HUES64 (cell line): ENCODE results near the gene CIB1.
A peak's percentile ranks its signal among the peaks of the same experiment; 100 is the strongest.

Experiments used
- H3K27ac ChIP-seq: 2 replicates; pipeline ENCODE4 v1.7.0; 2013; ENCODE audit warnings: low read depth, low read length, inconsistent platforms
- H3K27me3 ChIP-seq: 2 replicates; pipeline ENCODE4 v1.6.1; 2013; ENCODE audit warnings: mild to moderate bottlenecking, low read length; ENCODE audit not compliant: insufficient read depth
- H3K36me3 ChIP-seq: 2 replicates; pipeline ENCODE4 v1.6.1; 2013; ENCODE audit warnings: mild to moderate bottlenecking, low read length; ENCODE audit not compliant: insufficient read depth
- H3K4me1 ChIP-seq: 2 replicates; pipeline ENCODE4 v1.6.1; 2013; ENCODE audit warnings: mild to moderate bottlenecking, low read length, moderate library complexity; ENCODE audit not compliant: insufficient read depth
- H3K4me3 ChIP-seq: 2 replicates; pipeline ENCODE4 v1.5.1; 2013; ENCODE audit warnings: mild to moderate bottlenecking, low read length, moderate library complexity
- H3K9ac ChIP-seq: 2 replicates; pipeline ENCODE4 v1.6.1; 2013; ENCODE audit warnings: mild to moderate bottlenecking, low read depth, low read length
- H3K9me3 ChIP-seq: 2 replicates; pipeline ENCODE4 v1.6.1; 2013; ENCODE audit warnings: low read depth, low read length; ENCODE audit not compliant: insufficient read depth
- WGBS: fragments of 150-250, 120-280 bp; methylation state at CpG from one replicate; pipeline ENCODE4 v1.1.7; 2013; ENCODE audit warnings: missing lambda C conversion rate; 5-methylcytosine and 5-hydroxymethylcytosine counted together

The CIB1 gene

GRCh38 chr15:90203922-90204321 is 29.8 kb downstream of the CIB1 start:
- Histone ChIP-seq H3K36me3 (no peaks in the 10 kb centered on the region), H3K9me3 (no peaks in the 10 kb centered on the region), H3K4me1 (peaks cover 14% of the 10 kb centered on the region), H3K27me3 (no peaks in the 10 kb centered on the region), H3K27ac (no peak overlapping the region), H3K4me3 (no peak overlapping the region), H3K9ac (no peak overlapping the region)
- WGBS, result 92% methylated on average over 8 of the region's 8 CpGs

DNA sequence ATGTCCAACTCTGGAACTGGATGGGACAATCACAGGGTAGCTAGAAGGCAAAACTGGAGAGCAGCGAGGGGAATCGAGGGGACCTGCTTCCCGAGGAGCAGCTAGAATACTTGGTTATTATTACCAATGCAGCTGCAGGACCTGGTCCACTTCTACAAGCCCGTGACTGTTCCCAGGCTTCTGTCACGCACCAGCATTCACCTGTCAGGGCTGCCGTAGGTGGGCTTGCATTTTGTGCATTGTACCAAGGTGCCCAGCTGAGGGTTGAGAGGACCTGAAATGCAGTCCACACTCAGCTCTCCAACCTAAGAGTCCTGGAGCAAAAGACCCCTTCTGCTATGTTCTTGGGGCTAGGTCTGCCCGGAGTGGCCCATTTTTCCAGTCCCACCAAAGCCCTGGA is 30.3 kb downstream of the CIB1 start:
- Histone ChIP-seq H3K4me3 (no peak overlapping the region), H3K9ac (no peak overlapping the region), H3K27me3 (no peaks in the 10 kb centered on the region), H3K27ac (no peak overlapping the region), H3K36me3 (no peaks in the 10 kb centered on the region), H3K9me3 (no peaks in the 10 kb centered on the region), H3K4me1 (peaks cover 14% of the 10 kb centered on the region)
- WGBS, result 94% methylated on average over 7 of the region's 7 CpGs

- Histone ChIP-seq H3K36me3 (no peaks in the 10 kb centered on the region), H3K27ac (no peak overlapping the region), H3K27me3 (no peaks in the 10 kb centered on the region), H3K9ac (no peak overlapping the region), H3K4me1 (peaks cover 14% of the 10 kb centered on the region), H3K4me3 (peak overlapping the region; percentile 93), H3K9me3 (no peaks in the 10 kb centered on the region)
- 91% methylated on average over 4 of the region's 4 CpGs for WGBS
Observed at GRCh38 chr15:90202929-90203328, 30.8 kb downstream of the CIB1 start.

GRCh38 chr15:90201944-90202375 is 31.8 kb downstream of the CIB1 start:
- H3K36me3 ChIP-seq, result no peaks in the 10 kb centered on the region
- H3K27ac ChIP-seq, result no peak overlapping the region; the same call in 1 of the 2 replicates
- H3K9me3 ChIP-seq, result no peaks in the 10 kb centered on the region
- peaks cover 14% of the 10 kb centered on the region for H3K4me1 ChIP-seq
- WGBS, result 1% methylated on average over 25 of the region's 25 CpGs
- peak overlapping the region; percentile 87 for H3K9ac ChIP-seq
- H3K4me3 ChIP-seq, result peak overlapping the region; percentile 93
- H3K27me3 ChIP-seq, result no peaks in the 10 kb centered on the region

- Histone ChIP-seq H3K9ac (peak within 1 kb of the TSS; percentile 87), H3K36me3 (no peaks in the 10 kb centered on the region), H3K27me3 (no peaks in the 10 kb centered on the region), H3K4me3 (peak within 1 kb of the TSS; percentile 93), H3K9me3 (no peaks in the 10 kb centered on the region), H3K27ac (peak within 1 kb of the TSS; percentile 77), H3K4me1 (peaks cover 14% of the 10 kb centered on the region)
- under 1% methylated on average over 88 of the region's 88 CpGs for WGBS
Observed at GRCh38 chr15:90201130-90201943, 32.4 kb downstream of the CIB1 start, which contains the start of gene SEMA4B. Gene SEMA4B (plus strand): TSS chr15:90201330. CDS start chr15:90201579, 249 bp downstream.

DNA sequence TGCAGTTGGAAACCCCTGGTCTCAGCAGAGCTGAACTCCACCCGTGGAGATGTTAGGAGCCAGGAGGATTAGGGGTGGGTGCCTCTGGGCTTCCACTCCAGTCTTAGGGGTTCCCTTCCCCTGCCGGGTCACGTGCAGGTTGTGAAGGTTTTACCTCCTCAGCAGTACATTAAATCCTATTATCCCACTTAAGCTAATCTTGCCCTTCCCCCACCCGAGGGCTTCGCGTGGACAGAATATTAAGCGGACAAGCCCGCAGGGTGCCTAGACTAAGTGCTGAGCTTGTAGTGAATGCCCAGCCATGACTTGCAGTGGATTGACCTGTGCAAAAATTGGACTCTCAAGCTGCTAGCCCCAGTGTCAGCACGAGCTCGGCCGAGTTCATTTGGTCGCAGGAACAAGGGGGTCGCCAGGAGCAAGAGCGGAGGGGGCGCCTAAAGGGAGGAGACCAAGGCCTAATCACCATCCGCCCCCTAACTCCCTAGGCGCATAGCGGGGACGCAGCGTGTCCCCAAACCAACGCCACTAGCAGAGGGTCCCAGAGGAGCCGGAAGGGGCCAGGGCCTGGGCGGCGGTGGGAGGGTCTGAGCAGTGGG is 33.1 kb downstream of the CIB1 start:
- WGBS, result 12% methylated on average over 24 of the region's 24 CpGs
- Histone ChIP-seq H3K27ac (peak overlapping the region; percentile 48), H3K27me3 (no peaks in the 10 kb centered on the region)

DNA sequence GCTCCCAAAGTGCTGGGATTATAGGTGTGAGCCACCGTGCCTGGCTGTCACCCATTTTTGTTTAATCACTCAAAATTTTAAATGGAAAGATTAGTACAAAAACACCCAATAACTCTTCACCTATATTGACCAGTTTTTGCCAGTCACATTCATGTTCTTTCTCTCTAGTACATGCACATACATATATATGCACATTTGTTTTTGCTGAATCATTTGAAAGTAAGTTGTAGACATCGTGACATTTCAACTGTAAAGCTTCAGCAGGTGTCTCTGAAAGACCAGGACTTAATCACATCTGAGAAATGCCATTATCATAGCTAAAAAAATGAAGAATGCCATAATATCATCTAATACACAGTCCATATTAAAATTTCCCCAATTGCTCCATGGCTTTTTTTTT is 39.1 kb downstream of the CIB1 start:
- 100% methylated on average over 2 of the region's 2 CpGs for WGBS
- H3K27me3 ChIP-seq, result no peaks in the 10 kb centered on the region
- H3K9ac ChIP-seq, result no peak overlapping the region
- H3K27ac ChIP-seq, result no peak overlapping the region
- H3K4me1 ChIP-seq, result peaks cover 5% of the 10 kb centered on the region; the same call in 1 of the 2 replicates
- H3K36me3 ChIP-seq, result no peaks in the 10 kb centered on the region
- H3K4me3 ChIP-seq, result no peak overlapping the region
- H3K9me3 ChIP-seq, result no peaks in the 10 kb centered on the region

More for the DNA sequence above, 33.1 kb downstream of the CIB1 start:
- H3K9ac ChIP-seq, result peak overlapping the region; percentile 66
- peak overlapping the region; percentile 93 for H3K4me3 ChIP-seq
- H3K4me1 ChIP-seq, result peaks cover 14% of the 10 kb centered on the region
- H3K9me3 ChIP-seq, result no peaks in the 10 kb centered on the region
- no peaks in the 10 kb centered on the region for H3K36me3 ChIP-seq

DNA sequence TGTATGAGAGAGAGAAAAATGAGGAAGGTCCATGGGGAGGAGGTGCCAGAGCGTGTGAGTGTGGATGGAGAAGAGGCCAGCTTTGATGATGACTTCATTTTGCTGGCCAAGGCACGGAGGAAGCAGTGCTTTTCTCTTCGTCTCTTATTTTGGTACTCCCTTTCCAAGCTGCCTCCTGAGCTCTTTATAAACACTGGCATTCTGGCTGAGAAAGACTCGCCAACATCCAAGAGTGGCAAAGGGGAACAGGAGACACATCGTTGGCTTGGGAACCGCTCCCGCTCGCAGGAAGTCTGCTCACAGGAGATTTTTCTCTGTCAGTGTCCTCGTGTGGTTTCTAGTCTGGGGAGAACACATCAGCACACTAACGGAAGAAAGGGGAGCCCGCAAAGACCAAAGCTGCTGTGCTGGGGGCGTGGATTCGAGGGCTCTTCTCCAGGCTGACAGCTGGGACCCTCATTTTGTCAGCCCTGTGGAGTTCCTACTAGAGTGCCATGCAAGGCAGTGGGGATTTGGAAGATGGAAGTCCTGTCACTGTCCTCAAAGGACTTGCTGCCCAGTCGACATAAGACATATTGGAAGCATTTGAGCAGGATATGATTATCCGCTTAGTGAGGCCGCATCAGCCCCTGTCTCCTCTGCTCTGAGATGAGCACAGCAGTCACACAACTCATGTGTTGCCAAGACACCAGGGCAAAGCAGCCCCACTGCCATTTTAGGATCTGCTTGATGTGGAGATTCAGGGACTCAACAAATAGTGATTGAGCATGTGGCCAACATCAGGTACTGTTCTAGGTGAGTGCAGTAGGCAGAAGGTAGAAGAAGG is 40.6 kb downstream of the CIB1 start:
- Histone ChIP-seq H3K4me1 (peaks cover 5% of the 10 kb centered on the region; the same call in 1 of the 2 replicates), H3K27ac (no peak overlapping the region), H3K9ac (no peak overlapping the region), H3K9me3 (no peaks in the 10 kb centered on the region), H3K4me3 (no peak overlapping the region), H3K36me3 (no peaks in the 10 kb centered on the region), H3K27me3 (no peaks in the 10 kb centered on the region)
- 94% methylated on average over 16 of the region's 16 CpGs for WGBS

- H3K27me3 ChIP-seq, result no peaks in the 10 kb centered on the region
- no peak overlapping the region for H3K4me3 ChIP-seq
- H3K9ac ChIP-seq, result no peak overlapping the region
- H3K9me3 ChIP-seq, result no peaks in the 10 kb centered on the region
- no peaks in the 10 kb centered on the region for H3K36me3 ChIP-seq
- H3K27ac ChIP-seq, result no peak overlapping the region
- WGBS, result 88% methylated on average over 7 of the region's 7 CpGs
- H3K4me1 ChIP-seq, result peaks cover 5% of the 10 kb centered on the region; the same call in 1 of the 2 replicates
Observed at GRCh38 chr15:90191794-90192509, 41.8 kb downstream of the CIB1 start.

GRCh38 chr15:90191344-90191687 is 42.4 kb downstream of the CIB1 start:
- Histone ChIP-seq H3K36me3 (no peaks in the 10 kb centered on the region), H3K27ac (no peak overlapping the region), H3K27me3 (no peaks in the 10 kb centered on the region), H3K4me3 (no peak overlapping the region), H3K9ac (no peak overlapping the region), H3K9me3 (no peaks in the 10 kb centered on the region), H3K4me1 (peaks cover 5% of the 10 kb centered on the region; the same call in 1 of the 2 replicates)
- 83% methylated on average over 3 of the region's 3 CpGs for WGBS
